Activated CD4-positive, alpha-beta T cell treated with anti-CD3 and anti-CD28 coated beads, Interleukin-10, Interleukin-2, amounts not matched to agents 100 ng/mL and 50 ng/mL, durations not matched to agents 16 hours and 8 hours (primary cell): Measurements from ENCODE around the gene EXPH5.
A peak's percentile ranks its signal among the peaks of the same experiment; 100 is the strongest.

Source experiments
- DNase-seq: peaks from one replicate; pipeline ENCODE4 v3.0.0-alpha.2; 2020

Gene EXPH5

GRCh38 chr11:108561535-108561991 is 32.0 kb downstream of the EXPH5 start:
- no peak for DNase-seq

DNA sequence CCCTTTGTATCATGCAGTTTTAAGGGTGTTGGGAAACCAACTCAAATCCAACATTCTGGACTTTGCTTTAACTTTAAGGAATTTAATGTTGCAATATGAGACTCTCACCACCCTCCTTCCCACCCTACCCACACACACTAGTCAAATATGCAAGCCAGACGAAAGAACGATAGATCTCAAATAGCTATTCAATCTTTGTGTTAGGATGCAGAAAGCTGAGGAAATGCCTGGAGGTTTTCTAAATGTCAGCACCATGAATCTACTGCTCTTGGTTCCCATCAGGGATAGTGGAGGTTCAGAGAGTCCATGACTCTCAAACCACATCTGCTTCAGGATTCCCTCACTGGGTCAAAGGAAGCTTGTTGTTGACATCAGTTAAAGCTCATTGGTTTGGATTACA is 33.7 kb downstream of the EXPH5 start:
- DNase-seq = no peak

DNA sequence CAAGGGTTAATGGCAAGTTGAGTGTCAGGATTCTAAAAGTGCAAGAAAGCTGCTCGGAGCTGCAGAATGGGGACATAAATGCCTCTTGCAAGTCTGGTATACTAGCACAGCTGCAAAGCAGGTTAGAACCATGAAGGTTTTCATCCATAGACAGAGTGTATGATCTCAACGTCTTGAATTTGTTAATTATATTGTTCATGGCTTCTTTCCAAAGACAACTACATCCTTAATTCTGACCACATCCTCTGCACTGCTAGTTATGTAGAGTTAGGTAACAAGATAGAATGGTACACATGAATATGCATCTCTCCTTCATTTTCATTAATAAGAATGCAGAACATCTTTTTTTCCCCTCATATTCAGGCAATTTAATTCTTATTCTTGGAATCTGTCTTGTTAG is 34.2 kb downstream of the EXPH5 start:
- no peak for DNase-seq

GRCh38 chr11:108558222-108558621 is 35.3 kb downstream of the EXPH5 start:
- DNase-seq = no peak

- DNase-seq = no peak
These were observed 37.5 kb downstream of the EXPH5 start for GRCh38 chr11:108556019-108556418.

GRCh38 chr11:108551651-108552462 is 41.7 kb downstream of the EXPH5 start:
- no peak for DNase-seq

- DNase-seq = no peak
These were observed 44.2 kb downstream of the EXPH5 start for GRCh38 chr11:108549319-108549885.

DNA sequence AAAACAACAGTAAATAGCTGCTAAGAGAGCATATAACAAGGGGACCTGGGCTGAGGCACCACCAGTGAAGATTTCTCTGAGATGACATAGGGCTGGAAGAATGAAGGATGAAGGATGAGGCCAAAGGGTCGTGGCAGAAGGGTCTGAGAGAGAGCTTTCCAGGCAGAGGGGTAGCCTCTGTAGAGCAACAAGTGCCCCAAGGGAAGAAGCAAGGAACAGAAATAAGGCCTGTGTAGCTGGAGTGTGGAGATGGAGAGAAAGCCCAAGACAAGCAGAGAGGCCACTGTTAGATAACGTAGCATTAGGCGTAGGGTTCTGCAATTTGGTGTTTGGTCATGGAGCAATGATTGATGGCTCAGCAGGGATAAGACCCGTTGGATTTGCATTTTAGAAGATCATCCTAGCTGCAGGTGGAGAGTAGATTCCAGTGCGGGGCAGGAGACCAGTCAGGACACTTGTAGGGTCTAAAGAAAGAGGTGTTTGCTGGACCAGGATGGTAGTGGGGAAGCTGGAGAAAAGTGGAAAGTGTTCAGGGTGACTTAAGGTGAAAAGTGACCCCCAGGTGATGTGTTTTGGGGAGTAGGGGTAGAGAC is 47.6 kb downstream of the EXPH5 start:
- DNase-seq = no peak

- DNase-seq = no peak
These were observed 50.1 kb downstream of the EXPH5 start for GRCh38 chr11:108543316-108543964.

GRCh38 chr11:108541531-108541930 is 52.0 kb downstream of the EXPH5 start:
- no peak for DNase-seq

GRCh38 chr11:108538502-108538901 is 55.1 kb downstream of the EXPH5 start:
- DNase-seq = no peak

DNA sequence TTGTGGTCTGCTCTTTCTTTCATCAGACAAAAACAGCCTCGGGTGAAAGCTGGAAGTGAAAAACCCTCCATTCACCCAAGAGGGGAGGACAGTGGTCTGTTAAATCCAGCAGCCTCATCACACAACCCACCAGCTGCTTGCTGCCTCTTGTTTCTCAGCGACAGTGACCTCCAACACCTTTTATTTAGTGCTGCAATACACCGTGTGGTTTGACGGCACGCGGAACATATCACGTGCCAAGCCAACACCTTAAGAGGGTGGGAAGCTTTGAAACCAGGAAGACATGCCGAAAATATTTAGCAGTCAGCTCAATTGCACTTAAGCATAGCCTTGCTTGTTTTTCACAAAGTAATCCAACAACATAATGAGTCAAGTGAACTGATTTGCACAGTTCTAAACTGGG is 55.5 kb downstream of the EXPH5 start:
- no peak for DNase-seq

DNA sequence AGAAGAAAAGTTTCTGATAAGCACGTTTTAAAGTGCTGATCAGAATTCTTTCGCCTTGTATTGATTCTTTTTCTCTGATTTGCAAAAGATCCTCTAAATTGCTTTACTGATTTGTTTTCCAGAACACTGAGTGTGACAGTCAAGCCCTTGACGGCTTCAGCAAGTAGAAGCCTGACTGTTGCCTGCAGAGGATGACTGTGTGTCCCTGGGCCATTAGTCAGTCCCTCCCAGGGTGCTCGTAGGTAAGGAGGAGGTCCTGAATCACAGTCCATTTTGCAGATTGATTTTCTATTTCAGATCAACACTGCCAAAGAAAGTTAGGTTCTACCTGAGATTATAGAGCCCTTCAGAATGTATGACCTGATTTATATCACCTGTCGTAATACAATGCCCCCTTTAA is 56.8 kb downstream of the EXPH5 start:
- no peak for DNase-seq

GRCh38 chr11:108535384-108535955 is 58.1 kb downstream of the EXPH5 start:
- DNase-seq = no peak

GRCh38 chr11:108534274-108534882 is 59.2 kb downstream of the EXPH5 start:
- no peak for DNase-seq

GRCh38 chr11:108530426-108530825 is 63.1 kb downstream of the EXPH5 start:
- no peak for DNase-seq

DNA sequence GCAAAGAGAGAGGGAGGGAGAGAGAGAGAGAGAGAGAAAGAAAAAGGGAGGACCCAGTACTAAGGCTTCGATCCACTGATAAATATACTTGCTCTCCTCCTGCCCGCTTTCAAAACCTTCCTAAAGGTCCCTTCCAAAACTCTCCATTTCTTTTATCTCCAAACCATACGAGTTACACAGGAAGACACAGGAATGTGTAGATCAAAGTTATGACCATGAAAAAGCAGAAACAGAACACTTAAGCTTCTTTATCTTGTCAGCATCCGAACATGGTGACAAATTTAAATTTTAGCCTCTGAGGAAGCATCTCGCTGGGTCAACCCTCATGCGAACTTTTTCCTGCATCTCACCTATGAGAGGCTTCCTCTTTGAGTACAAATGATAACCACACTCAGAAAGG is 66.2 kb downstream of the EXPH5 start:
- DNase-seq = no peak

DNA sequence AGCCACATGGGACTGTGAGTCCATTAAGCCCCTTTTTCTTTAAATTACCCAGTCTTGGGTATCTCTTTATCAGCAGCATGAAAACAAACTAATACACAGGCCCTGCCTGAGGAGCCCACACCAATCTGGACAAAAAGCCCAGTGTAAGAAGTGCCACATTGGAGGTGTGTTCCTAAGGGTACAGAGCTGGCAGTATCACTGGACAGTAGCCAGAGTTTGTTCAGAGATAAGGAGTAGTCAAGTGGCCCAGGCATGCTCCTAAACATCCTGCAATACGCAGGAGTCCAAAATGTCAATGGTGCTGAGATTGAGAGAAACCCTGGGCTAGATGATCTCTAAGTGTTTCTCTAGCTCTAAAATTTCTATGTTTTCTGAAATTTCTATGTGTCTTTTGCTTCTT is 68.4 kb downstream of the EXPH5 start:
- no peak for DNase-seq

DNA sequence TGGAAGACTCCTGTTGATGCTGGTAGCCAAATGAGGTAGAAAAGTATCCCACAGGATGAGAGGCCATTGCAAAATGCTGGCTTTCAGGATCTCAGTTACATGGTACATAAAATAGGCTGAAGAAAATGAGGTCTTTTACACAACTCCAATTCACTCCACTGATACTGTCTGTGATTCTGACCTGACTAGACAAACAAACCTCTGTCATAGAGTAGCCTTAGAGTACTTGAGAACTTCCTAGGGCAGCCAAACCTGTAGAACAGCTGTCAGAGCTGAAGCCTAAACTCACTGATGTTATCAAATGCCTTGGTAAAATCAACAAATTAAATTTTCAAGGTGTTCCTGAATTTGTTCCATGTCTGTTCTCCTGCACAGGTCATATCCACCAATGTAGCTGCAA is 69.1 kb downstream of the EXPH5 start:
- no peak for DNase-seq

DNA sequence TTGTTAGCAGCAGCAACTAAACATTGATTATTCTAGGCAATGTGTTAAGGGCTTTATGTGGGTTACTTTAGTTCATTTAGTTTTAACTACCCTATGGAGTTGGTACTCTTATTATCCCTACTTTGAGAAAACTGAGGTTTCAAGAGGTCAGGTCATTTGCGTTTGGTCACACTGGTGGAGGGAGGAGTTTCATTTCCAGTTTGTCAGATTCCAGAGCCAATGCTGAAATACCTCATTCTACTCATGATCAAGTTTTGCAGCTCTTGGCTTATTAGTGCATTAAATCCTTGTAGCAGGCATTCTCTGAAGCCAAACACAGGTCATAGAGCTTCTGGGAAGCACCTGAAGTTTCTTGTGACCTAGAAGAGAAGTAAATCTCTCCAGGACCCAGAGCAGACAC is 71.2 kb downstream of the EXPH5 start:
- DNase-seq = no peak

GRCh38 chr11:108518581-108518980 is 75.0 kb downstream of the EXPH5 start:
- no peak for DNase-seq

GRCh38 chr11:108516125-108516524 is 77.4 kb downstream of the EXPH5 start:
- no peak for DNase-seq

DNA sequence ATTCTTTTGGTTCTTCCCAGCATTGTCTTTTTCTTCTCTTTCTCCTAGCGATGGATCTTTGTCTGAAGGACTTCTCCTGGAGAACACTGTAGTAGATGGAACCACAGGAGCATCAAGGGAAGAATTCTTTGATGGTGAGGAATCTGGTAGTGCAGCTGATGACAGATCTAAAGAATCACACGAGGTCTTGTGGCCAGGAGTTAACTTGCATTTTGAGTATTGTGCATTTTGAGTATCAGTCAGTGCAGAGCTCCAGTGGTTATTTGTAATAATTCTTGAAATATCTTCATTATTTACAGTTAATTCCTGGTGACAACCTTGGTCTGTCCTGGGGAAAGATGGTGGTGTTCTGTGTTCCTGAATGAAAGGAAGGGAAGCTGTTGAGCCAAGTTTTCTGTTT is 80.9 kb downstream of the EXPH5 start:
- DNase-seq = peak; percentile 10
